PC-9 (cell line): ENCODE measurements around the gene INTU.

Experiments
- CTCF ChIP-seq: fragments of 200-600 bp; sonication (generic); conservative IDR thresholded peaks from 2 replicates; pipeline ENCODE4 v1.6.1; 2017; ENCODE audit warnings: mixed run types, antibody characterized with exemption, mild to moderate bottlenecking, moderate library complexity
- EZH2 ChIP-seq: fragments of 200-600 bp; sonication (generic); IDR thresholded peaks from 2 replicates; pipeline ENCODE4 v1.8.0; 2017; ENCODE audit warnings: antibody characterized with exemption, low read depth

GRCh38 chr4:127598656-127599055 lies 34.1 kb upstream of the INTU start:
- TF ChIP-seq CTCF (no peak), EZH2 (no peak)
